Loucy (cell line): ENCODE results near the gene KIAA0319L.

Source experiments
- H2AFZ ChIP-seq: fragments of 200-600 bp; sonication (generic); 2 replicates; pipeline ENCODE4 v1.6.0; 2016; ENCODE audit warnings: antibody characterized with exemption, mild to moderate bottlenecking, low read length, moderate library complexity
- H3F3A ChIP-seq: fragments of 200-600 bp; 2 replicates; pipeline ENCODE4 v1.6.0; 2016; ENCODE audit warnings: antibody characterized with exemption, low read depth, mild to moderate bottlenecking
- H3K27me3 ChIP-seq: fragments of 200-600 bp; sonication (generic); 2 replicates; pipeline ENCODE4 v1.6.1; 2014; ENCODE audit warnings: low read length, mild to moderate bottlenecking; ENCODE audit not compliant: insufficient read depth, poor library complexity, severe bottlenecking
- H3K36me3 ChIP-seq: fragments of 200-600 bp; sonication (generic); 2 replicates; pipeline ENCODE4 v1.6.1; 2016; ENCODE audit warnings: low read length; ENCODE audit not compliant: insufficient read depth
- H3K4me1 ChIP-seq: fragments of 200-600 bp; sonication (generic); 2 replicates; pipeline ENCODE4 v1.5.1; 2014; ENCODE audit warnings: low read length, mild to moderate bottlenecking; ENCODE audit not compliant: insufficient read depth, poor library complexity, severe bottlenecking
- H3K4me2 ChIP-seq: fragments of 200-600 bp; sonication (generic); 2 replicates; pipeline ENCODE4 v1.6.0; 2014; ENCODE audit warnings: antibody characterized with exemption, low read length, low read depth, mild to moderate bottlenecking; ENCODE audit not compliant: poor library complexity, severe bottlenecking
- H3K4me3 ChIP-seq: fragments of 200-600 bp; sonication (generic); 2 replicates; pipeline ENCODE4 v1.5.1; 2014; ENCODE audit warnings: low read length, mild to moderate bottlenecking, mixed read lengths; ENCODE audit not compliant: poor library complexity, severe bottlenecking
- H3K79me2 ChIP-seq: fragments of 200-600 bp; sonication (generic); 2 replicates; pipeline ENCODE4 v1.6.1; 2014; ENCODE audit warnings: low read length; ENCODE audit not compliant: insufficient read depth
- H3K9ac ChIP-seq: fragments of 200-600 bp; sonication (generic); 2 replicates; pipeline ENCODE4 v1.6.0; 2014; ENCODE audit warnings: mild to moderate bottlenecking, low read depth, low read length, moderate library complexity; ENCODE audit not compliant: poor library complexity, severe bottlenecking
- H3K9me2 ChIP-seq: fragments of 200-600 bp; sonication (generic); replicated peaks from 2 replicates; pipeline ENCODE4 v1.6.1; 2016; ENCODE audit warnings: low read depth, low read length, mixed read lengths
- H3K9me3 ChIP-seq: fragments of 200-600 bp; sonication (generic); 2 replicates; pipeline ENCODE4 v1.6.1; 2014; ENCODE audit warnings: mild to moderate bottlenecking, antibody characterized with exemption, low read length, low read depth; ENCODE audit not compliant: insufficient read depth
- H4K20me1 ChIP-seq: fragments of 200-600 bp; sonication (generic); 2 replicates; pipeline ENCODE4 v1.6.0; 2014; ENCODE audit warnings: antibody characterized with exemption, low read length, mild to moderate bottlenecking; ENCODE audit not compliant: insufficient read depth, poor library complexity, severe bottlenecking
- EZH2phosphoT487 ChIP-seq: fragments of 200-600 bp; IDR thresholded peaks from 2 replicates; pipeline ENCODE4 v1.6.1; 2018; ENCODE audit warnings: antibody characterized with exemption, mild to moderate bottlenecking, moderate library complexity, borderline replicate concordance
- TF ChIP-seq, protein P1 (sequence below): fragments of 200-600 bp; sonication (generic); conservative IDR thresholded peaks from 2 replicates; pipeline ENCODE4 v1.5.1; 2014; ENCODE audit warnings: mild to moderate bottlenecking, antibody characterized with exemption, low read length

KIAA0319L gene

DNA sequence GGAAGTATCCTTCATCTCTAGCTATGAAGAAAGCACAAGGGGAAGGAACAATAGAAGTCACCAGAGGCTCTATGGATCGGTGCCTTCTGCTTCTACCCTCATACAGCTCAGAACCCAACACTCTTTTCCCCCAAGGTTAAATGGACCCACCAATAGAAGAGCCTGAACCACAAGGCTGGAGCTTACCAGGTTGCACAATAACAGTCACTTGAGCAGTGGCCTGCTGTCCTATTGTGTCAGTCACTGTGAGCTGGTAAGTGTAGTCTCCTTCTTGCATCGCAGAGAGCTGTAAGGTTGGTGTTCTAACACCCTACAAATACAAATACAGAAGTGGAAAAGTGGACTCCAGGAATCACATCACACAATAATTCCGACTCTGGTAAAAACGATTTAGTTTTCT is 103.0 kb downstream of the KIAA0319L start:
- H3K4me3 ChIP-seq = no peak overlapping the region
- peaks cover 15% of the 10 kb centered on the region for H3K4me1 ChIP-seq
- no peaks in the 10 kb centered on the region for H3F3A ChIP-seq
- H3K9me2 ChIP-seq = no peaks in the 10 kb centered on the region
- no peak overlapping the region for H2AFZ ChIP-seq
- no peaks in the 10 kb centered on the region for H3K27me3 ChIP-seq
- H3K9ac ChIP-seq = no peak overlapping the region
- no peak overlapping the region for H3K4me2 ChIP-seq
- TF ChIP-seq, protein P1, sequence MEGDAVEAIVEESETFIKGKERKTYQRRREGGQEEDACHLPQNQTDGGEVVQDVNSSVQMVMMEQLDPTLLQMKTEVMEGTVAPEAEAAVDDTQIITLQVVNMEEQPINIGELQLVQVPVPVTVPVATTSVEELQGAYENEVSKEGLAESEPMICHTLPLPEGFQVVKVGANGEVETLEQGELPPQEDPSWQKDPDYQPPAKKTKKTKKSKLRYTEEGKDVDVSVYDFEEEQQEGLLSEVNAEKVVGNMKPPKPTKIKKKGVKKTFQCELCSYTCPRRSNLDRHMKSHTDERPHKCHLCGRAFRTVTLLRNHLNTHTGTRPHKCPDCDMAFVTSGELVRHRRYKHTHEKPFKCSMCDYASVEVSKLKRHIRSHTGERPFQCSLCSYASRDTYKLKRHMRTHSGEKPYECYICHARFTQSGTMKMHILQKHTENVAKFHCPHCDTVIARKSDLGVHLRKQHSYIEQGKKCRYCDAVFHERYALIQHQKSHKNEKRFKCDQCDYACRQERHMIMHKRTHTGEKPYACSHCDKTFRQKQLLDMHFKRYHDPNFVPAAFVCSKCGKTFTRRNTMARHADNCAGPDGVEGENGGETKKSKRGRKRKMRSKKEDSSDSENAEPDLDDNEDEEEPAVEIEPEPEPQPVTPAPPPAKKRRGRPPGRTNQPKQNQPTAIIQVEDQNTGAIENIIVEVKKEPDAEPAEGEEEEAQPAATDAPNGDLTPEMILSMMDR = no peak
- TF ChIP-seq EZH2phosphoT487 = no peak
- no peaks in the 10 kb centered on the region for H3K79me2 ChIP-seq
- no peaks in the 10 kb centered on the region for H3K9me3 ChIP-seq
- peaks cover 29% of the 10 kb centered on the region; the same call in 1 of the 2 replicates for H3K36me3 ChIP-seq
- no peaks in the 10 kb centered on the region for H4K20me1 ChIP-seq

- TF ChIP-seq, protein P1 = no peak
- no peak for TF ChIP-seq EZH2phosphoT487
- Histone ChIP-seq H3K36me3 (peaks cover 34% of the 10 kb centered on the region; the same call in 1 of the 2 replicates), H3K9me2 (no peaks in the 10 kb centered on the region), H3F3A (no peaks in the 10 kb centered on the region), H3K4me2 (peak overlapping the region; percentile 21), H2AFZ (no peak overlapping the region), H3K4me3 (no peak overlapping the region), H3K9ac (peak overlapping the region; percentile 8), H4K20me1 (no peaks in the 10 kb centered on the region), H3K4me1 (peaks cover 15% of the 10 kb centered on the region), H3K27me3 (no peaks in the 10 kb centered on the region), H3K9me3 (no peaks in the 10 kb centered on the region), H3K79me2 (no peaks in the 10 kb centered on the region)
These were observed 104.2 kb downstream of the KIAA0319L start for GRCh38 chr1:35453031-35453430.

DNA sequence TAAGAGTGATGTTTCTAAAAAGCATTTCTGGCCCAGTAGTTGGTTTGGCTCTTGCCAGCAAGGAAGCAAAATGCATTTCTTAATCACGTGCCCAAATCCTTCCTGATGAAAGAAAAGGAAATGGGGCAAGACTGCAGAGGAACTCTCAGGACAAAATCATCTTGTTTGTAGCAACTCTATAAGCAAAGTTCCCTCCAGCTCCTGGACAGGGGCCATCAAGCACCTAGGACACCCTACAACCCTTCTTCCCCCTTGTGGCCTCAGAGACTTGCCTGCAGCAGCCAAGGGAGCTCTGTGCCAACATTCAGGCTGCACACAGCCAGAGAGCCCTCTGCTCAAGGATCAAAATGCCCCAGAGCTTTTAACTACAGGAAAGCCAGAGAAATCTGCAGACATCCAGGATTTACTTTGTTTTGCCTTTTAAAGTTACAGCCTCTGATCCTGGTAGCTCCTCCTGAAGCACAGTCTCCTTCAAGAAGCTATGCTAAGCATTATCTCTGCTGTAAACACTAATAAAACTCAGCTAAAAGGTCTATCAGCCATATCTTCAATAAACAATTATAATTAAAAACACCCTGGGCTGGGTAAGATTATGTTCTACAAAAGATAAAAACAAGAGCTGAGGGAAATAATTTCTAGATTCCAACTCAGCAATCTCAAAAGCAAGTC is 105.0 kb downstream of the KIAA0319L start:
- no peak overlapping the region for H2AFZ ChIP-seq
- H3F3A ChIP-seq = no peaks in the 10 kb centered on the region
- peaks cover 15% of the 10 kb centered on the region for H3K4me1 ChIP-seq
- no peak overlapping the region for H3K4me3 ChIP-seq
- H3K4me2 ChIP-seq = peak overlapping the region; percentile 21
- no peaks in the 10 kb centered on the region for H3K79me2 ChIP-seq
- no peak for TF ChIP-seq EZH2phosphoT487
- TF ChIP-seq, protein P1 = no peak
- H4K20me1 ChIP-seq = no peaks in the 10 kb centered on the region
- H3K9me3 ChIP-seq = no peaks in the 10 kb centered on the region
- no peaks in the 10 kb centered on the region for H3K27me3 ChIP-seq
- H3K9ac ChIP-seq = peak overlapping the region; percentile 8
- peaks cover 41% of the 10 kb centered on the region; the same call in 1 of the 2 replicates for H3K36me3 ChIP-seq
- no peaks in the 10 kb centered on the region for H3K9me2 ChIP-seq
